HG03442 (cell line): ENCODE measurements around the gene SSU72.
"Not testable (repeated sequence)": the region's sequence is repeated elsewhere in the genome, so short reads cannot be mapped to it uniquely, and the experiment has no call there.

Source experiments
- ATAC-seq: cut with Tn5 transposase; IDR thresholded peaks from one replicate; pipeline ENCODE4 v1.9.1; 2021; ENCODE audit warnings: mild to moderate bottlenecking, moderate library complexity; ENCODE audit not compliant: unreplicated experiment

The SSU72 gene

GRCh38 chr1:1529936-1530335, 44.7 kb downstream of the SSU72 start:
- ATAC-seq = no peak

GRCh38 chr1:1529321-1529720, 45.3 kb downstream of the SSU72 start:
- ATAC-seq = no peak

GRCh38 chr1:1528301-1529267, 46.1 kb downstream of the SSU72 start:
- no peak for ATAC-seq

- ATAC-seq = no peak
These were observed 47.4 kb downstream of the SSU72 start for GRCh38 chr1:1527092-1527816.

- ATAC-seq = not testable (repeated sequence)
These were observed 48.2 kb downstream of the SSU72 start for GRCh38 chr1:1526476-1526875.

- ATAC-seq = not testable (repeated sequence)
These were observed 49.8 kb downstream of the SSU72 start for GRCh38 chr1:1524750-1525383.

GRCh38 chr1:1523651-1524050, 51.0 kb downstream of the SSU72 start:
- not testable (repeated sequence) for ATAC-seq

GRCh38 chr1:1523226-1523625, 51.4 kb downstream of the SSU72 start:
- not testable (repeated sequence) for ATAC-seq

GRCh38 chr1:1522536-1522935, 52.1 kb downstream of the SSU72 start:
- ATAC-seq = not testable (repeated sequence)

- no peak for ATAC-seq
These were observed 53.3 kb downstream of the SSU72 start for GRCh38 chr1:1521331-1521730.

GRCh38 chr1:1519805-1520505, 54.7 kb downstream of the SSU72 start:
- ATAC-seq = not testable (repeated sequence)

GRCh38 chr1:1518621-1519007, 56.0 kb downstream of the SSU72 start:
- not testable (repeated sequence) for ATAC-seq

GRCh38 chr1:1517973-1518620, 56.6 kb downstream of the SSU72 start:
- ATAC-seq = no peak

- not testable (repeated sequence) for ATAC-seq
These were observed 57.7 kb downstream of the SSU72 start for GRCh38 chr1:1516923-1517322.

GRCh38 chr1:1514376-1514775, 60.3 kb downstream of the SSU72 start:
- not testable (repeated sequence) for ATAC-seq

- not testable (repeated sequence) for ATAC-seq
These were observed 61.0 kb downstream of the SSU72 start for GRCh38 chr1:1513675-1514074.

- not testable (repeated sequence) for ATAC-seq
These were observed 62.2 kb downstream of the SSU72 start for GRCh38 chr1:1512425-1512824.

GRCh38 chr1:1511533-1512285, 63.0 kb downstream of the SSU72 start, which contains the start of gene ATAD3A:
ATAD3A (plus strand) TSS chr1:1512162; CDS start chr1:1512269, 107 bp downstream.
- peak; percentile 85 for ATAC-seq

GRCh38 chr1:1510912-1511532, 63.6 kb downstream of the SSU72 start:
- ATAC-seq = no peak
